ENCODE data around the gene HES6.

DNA sequence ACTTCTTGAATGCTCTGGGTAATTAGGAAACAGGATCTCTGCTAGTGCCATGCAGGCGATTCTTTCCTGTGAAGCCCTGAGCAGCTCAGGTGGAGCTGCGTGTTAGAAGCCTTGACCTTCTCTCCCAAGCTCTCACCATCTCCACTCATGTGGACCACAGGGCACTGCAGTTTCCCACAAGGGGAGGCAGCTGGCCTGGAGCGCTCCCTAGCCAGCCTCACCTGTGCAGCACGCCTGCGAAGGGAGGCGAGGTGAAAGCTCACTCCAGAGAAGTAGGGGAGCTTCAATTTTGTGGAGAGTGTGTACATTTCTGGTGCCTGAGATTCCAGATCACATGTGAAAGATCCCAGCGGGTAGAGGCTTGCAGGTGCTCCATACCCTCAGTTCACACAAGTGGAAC is 11.1 kb upstream of the HES6 start:
- TF ChIP-seq ZNF384 (IDR thresholded peaks at IDR 0.05) (no peak), CTBP1 (IDR thresholded peaks at IDR 0.05; ENCODE audit: borderline replicate concordance) (no peak), NFRKB (IDR thresholded peaks at IDR 0.05) (no peak), TARDBP (IDR thresholded peaks at IDR 0.05) (no peak), SUZ12 (IDR thresholded peaks at IDR 0.05) (no peak), SP1 (IDR thresholded peaks at IDR 0.05) (no peak), FOXA1 (IDR thresholded peaks at IDR 0.05) (no peak)

All from HEK293T (cell line).